ENCODE results near the gene CFAP46.

CFAP46 gene

DNA sequence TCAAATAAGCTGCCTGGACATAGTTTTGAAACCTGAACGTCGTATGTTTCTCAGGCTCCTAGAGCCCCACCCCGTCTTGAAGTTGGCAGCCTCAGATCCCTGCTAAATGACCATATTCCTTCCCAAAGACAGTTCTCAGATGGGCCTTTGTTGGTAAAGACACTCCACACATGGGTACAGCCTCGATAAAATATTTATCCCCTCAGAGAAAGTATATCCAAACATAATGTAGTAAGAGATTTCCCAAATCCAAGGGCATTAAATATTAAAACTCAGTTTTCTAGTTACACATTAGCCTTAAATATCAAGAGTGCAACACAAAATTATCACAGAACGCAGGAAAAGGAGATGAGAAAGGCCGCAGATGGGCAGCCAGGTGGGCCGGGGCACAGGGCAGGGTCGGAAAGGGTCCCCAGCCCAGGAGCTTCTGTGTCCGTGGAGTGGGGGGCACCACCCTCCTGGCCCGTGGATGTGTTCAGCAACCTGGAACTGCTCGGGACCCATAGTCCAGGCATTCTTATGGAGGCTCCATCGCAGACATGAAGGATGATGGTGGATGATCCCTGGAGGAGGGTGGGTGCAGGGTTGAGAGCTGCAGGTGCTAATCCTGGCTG is 1.5 kb upstream of the CFAP46 start:
- H3K4me3 ChIP-seq (ENCODE audit: low read depth, low read length), result no peak overlapping the region
- DNase-seq (ENCODE audit: low read depth), result no peak
- TF ChIP-seq, protein P1, sequence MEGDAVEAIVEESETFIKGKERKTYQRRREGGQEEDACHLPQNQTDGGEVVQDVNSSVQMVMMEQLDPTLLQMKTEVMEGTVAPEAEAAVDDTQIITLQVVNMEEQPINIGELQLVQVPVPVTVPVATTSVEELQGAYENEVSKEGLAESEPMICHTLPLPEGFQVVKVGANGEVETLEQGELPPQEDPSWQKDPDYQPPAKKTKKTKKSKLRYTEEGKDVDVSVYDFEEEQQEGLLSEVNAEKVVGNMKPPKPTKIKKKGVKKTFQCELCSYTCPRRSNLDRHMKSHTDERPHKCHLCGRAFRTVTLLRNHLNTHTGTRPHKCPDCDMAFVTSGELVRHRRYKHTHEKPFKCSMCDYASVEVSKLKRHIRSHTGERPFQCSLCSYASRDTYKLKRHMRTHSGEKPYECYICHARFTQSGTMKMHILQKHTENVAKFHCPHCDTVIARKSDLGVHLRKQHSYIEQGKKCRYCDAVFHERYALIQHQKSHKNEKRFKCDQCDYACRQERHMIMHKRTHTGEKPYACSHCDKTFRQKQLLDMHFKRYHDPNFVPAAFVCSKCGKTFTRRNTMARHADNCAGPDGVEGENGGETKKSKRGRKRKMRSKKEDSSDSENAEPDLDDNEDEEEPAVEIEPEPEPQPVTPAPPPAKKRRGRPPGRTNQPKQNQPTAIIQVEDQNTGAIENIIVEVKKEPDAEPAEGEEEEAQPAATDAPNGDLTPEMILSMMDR (conservative IDR thresholded peaks at IDR 0.05; ENCODE audit: low read depth, low read length), result no peak

DNA sequence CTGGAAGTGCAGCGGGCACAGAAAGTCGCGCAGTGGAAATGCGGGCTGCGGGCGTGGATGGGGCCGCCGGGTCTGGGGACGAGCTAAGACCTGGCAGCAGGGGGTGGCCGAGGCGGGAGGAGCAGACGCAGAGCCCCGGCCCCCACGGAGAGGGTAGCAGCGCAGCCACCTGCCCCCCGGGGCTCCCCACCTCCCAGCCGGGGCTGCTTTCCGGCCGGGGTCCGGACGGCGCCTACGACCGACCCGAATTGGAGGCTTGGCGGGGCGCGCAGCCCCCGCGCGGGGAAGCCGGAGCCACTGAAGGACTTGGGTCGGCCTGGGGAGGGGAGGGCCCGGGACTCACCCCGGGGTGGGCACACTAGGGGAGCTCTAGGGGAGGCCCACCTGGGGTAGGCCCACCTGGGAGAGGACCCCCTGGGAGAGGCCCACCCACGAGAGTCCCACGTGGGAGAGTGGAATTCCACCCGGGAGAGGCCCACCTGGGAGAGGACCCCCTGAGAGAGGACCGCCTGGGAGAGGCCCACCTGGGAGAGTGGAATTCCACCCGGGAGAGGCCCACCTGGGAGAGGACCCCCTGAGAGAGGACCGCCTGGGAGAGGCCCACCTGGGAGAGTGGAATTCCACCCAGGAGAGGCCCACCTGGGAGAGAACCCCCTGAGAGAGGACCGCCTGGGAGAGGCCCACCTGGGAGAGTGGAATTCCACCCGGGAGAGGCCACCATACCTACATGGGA is 854 bp upstream of the CFAP46 start:
- DNase-seq (ENCODE audit: low read depth), result no peak
- H3K4me3 ChIP-seq (ENCODE audit: low read depth, low read length), result peak overlapping the region; percentile 58
- TF ChIP-seq, protein P1 (conservative IDR thresholded peaks at IDR 0.05; ENCODE audit: low read depth, low read length), result no peak

DNA sequence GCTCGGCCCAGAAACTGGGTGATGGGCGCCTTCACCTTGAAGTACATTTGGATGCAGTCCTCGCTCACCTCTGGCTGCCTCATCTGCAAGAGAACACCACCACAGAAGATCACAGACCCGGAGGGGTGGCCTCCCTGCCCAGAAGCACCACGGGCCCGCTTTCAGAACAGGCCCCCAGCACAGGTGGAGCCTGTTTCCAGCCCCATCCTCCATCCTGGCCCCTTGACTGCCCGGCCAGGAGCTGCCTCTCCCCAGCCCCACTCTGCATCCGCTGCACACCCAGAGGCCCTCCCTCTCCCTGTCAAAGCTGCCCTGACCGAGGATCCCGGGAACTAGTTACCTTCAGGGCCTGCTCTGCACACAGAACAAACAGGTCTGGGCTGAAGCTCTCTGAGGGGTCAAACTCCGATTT is 724 bp downstream of the CFAP46 start:
- TF ChIP-seq, protein P1 (conservative IDR thresholded peaks at IDR 0.05; ENCODE audit: low read depth, low read length), result no peak
- peak overlapping the region; percentile 58 for H3K4me3 ChIP-seq (ENCODE audit: low read depth, low read length)

DNA sequence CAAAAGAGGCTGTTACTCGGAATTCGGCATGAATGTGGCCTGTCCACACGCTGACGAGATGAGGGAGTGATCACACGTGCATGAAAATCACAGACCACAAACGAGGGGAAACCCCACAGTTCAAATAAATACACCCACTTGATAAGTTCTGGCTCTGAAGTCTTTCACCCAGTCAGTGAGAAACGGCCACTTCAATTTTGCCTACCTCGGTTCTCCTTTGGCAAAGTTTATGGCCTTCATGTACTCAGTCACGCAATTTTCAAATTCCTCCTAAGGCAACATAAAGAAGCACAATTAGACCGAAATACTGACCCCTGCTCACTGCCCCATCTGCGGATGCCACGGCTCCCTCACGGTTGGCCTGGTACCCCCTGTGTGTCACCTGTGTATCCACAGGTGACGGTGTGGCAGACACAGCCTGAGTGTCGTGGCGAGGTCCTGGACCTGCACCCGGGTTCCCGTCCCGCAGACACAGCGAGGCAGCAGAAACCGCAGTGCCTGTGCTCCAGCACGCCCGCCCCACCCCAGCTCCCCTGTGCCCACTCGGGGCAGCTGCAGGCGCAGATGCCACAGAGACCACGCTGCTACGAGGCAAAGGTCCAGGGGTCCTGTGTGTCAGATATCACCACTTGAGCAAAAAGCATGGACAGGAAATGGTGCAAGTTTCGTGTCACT is 1.4 kb downstream of the CFAP46 start:
- no peak for DNase-seq (ENCODE audit: low read depth)
- TF ChIP-seq, protein P1 (conservative IDR thresholded peaks at IDR 0.05; ENCODE audit: low read depth, low read length), result no peak
- H3K4me3 ChIP-seq (ENCODE audit: low read depth, low read length), result no peak overlapping the region

More for the DNA sequence above, 724 bp downstream of the CFAP46 start:
- no peak for DNase-seq (ENCODE audit: low read depth)

DNA sequence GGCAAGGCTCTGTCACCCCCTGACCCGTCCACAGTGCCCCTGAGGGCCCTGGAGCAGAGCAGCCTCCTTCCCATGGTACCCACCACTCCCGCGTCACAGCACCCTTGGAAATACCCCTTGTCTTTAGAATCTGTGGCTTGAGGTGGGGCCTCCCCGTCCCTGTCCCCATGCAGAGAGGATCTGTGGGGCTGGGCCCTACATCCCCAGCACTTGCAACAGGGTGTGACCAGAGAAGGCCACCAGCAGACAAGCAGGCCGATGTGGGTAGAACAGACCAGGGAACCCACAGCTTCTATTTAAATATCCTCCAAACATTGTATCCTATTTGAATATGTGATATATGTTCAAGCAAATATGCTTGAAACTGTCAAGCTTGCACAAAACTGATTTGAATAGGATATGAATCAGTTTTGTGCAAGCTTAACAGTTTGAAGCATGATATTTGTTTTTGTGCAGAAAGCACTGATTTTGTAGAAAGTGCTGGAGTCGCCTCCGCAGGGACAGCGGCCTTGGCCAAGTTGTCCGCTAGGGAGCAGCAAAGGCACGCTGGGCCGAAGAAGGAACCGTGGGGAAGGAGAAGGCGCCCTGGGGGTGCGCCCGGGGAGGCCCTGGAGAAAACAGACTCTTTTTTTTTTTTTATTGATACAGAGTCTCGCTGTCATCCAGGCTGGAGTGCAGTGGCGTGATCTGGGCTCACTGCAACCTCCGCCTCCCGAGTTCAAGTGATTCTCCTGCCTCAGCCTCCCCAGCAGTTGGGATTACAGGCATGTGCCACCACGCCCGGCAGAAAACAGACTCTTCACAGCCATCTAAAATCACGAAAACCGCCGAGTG is 2.2 kb downstream of the CFAP46 start:
- TF ChIP-seq, protein P1 (conservative IDR thresholded peaks at IDR 0.05; ENCODE audit: low read depth, low read length), result peak; percentile 88
- peak; percentile 63 for DNase-seq (ENCODE audit: low read depth)
- H3K4me3 ChIP-seq (ENCODE audit: low read depth, low read length), result no peak overlapping the region

DNA sequence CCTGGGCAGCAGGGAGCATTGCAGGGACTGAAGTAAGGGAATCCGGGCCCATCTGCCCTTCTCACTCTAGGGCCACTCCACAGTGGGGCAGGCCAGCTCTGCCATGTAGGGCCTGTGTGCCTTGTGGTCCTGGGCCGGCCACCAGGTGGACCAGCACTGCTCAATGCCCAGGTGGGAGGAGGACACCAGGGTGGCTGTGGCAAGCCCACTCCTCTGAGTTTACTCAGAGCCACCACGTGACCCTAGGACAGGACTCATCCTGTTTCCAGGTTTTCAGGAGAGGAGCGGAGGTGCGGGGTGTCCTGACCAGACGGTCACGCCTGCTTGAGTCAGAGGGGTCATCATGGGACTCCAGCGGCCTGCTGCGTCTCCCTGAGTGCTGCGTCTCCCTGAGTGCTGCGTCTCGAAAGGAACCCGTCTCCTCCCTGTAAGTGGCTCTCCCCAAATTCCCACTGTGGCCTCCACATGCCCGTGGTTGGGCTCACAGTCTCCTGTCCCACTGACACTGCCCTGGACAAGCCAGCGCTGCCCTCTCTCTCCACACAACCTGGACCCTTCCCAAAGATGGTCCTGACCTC is 2.9 kb downstream of the CFAP46 start:
- H3K4me3 ChIP-seq (ENCODE audit: low read depth, low read length), result no peak overlapping the region
- no peak for DNase-seq (ENCODE audit: low read depth)
- TF ChIP-seq, protein P1 (conservative IDR thresholded peaks at IDR 0.05; ENCODE audit: low read depth, low read length), result no peak
